Activated T-cell treated with anti-CD3 and anti-CD28 coated beads for 4 hours (primary cell): Measurements from ENCODE around the gene IMPDH1.

Source experiments
- DNase-seq: peaks from one replicate; pipeline ENCODE4 v3.0.0-alpha.2; 2020

The IMPDH1 gene

GRCh38 chr7:128359939-128360338 lies 49.8 kb downstream of the IMPDH1 start:
- no peak for DNase-seq

DNA sequence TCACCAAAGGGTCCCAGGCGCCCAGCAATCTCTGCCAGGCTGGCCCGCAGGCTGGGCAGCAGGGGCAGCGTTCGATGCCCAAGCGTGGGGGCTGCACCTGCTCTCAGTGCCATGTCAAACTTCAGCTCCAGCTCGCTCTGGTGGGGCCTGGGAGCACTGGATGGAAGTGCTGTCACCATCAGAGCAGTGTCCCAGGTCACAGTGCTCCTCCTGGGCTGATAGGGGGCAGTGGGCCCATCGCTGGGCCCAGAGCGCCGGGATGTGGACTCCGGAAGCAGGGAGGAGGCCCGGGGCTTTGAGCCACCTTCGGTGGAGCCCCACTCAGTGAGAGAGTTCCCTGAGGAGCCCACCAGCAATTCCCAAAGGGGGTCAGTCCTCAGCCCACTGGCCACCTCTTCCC lies 50.4 kb downstream of the IMPDH1 start:
- no peak for DNase-seq

DNA sequence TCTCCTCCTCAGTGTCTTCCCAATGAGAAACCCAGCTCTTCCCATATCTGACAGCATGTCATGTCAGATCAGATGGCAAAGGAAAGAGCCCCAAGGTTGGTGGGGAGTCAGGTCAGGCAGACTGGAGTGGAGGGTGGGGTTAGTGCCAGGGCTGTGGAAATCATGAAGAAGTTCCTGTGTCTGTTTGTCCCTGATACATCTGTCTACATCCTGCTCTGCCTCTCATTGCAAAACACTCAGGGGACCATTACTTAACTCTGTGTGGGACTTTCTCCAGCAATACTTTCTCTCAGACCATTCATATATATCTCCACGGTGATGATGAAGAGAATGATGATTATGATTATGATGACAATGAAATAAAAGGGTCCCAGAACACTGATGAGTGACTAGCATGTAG lies 51.5 kb downstream of the IMPDH1 start:
- DNase-seq, result no peak

DNA sequence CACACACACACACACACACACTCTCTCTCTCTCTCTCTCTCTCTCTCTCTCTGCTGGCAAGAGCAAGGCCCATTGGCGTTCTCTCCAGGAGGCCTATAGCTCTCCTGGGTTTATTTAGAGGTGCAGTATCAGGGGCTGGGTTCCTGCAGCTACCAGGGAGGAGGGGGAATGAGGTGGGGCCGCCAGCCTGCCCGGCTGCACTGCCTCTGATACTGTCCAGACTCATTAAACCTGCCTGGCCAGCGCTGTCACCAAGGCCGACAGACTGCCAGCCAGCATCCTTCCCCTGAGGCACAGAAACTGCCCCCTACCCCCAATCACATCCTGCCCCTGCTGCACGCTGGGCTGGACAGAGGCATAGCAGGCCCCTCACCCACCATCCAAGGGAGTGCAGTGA lies 52.6 kb downstream of the IMPDH1 start:
- DNase-seq, result no peak

GRCh38 chr7:128356546-128357216 lies 53.1 kb downstream of the IMPDH1 start:
- DNase-seq, result no peak

GRCh38 chr7:128353610-128354009 lies 56.2 kb downstream of the IMPDH1 start:
- DNase-seq, result no peak

DNA sequence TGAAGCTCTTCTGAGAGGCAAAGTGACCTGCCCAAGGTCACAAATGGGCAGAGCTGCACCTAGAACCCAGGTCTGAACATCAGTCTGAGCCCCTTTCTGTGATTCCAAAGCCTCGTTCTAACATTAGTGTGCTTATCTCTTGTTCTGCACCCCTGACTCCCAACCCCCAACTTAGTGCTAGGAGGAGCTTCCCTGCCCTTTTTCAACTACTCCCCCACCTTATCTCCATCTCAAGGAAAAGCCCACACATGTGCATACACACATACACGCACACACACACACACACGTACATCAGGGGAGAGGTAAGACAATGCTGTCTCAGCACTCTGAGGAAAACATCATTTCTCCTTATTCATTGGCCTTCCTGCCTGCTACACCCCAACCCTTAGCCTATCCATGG lies 56.6 kb downstream of the IMPDH1 start:
- no peak for DNase-seq

GRCh38 chr7:128352636-128353035 lies 57.1 kb downstream of the IMPDH1 start:
- DNase-seq, result no peak

- DNase-seq, result no peak
Observed at GRCh38 chr7:128352153-128352537, 57.6 kb downstream of the IMPDH1 start.

DNA sequence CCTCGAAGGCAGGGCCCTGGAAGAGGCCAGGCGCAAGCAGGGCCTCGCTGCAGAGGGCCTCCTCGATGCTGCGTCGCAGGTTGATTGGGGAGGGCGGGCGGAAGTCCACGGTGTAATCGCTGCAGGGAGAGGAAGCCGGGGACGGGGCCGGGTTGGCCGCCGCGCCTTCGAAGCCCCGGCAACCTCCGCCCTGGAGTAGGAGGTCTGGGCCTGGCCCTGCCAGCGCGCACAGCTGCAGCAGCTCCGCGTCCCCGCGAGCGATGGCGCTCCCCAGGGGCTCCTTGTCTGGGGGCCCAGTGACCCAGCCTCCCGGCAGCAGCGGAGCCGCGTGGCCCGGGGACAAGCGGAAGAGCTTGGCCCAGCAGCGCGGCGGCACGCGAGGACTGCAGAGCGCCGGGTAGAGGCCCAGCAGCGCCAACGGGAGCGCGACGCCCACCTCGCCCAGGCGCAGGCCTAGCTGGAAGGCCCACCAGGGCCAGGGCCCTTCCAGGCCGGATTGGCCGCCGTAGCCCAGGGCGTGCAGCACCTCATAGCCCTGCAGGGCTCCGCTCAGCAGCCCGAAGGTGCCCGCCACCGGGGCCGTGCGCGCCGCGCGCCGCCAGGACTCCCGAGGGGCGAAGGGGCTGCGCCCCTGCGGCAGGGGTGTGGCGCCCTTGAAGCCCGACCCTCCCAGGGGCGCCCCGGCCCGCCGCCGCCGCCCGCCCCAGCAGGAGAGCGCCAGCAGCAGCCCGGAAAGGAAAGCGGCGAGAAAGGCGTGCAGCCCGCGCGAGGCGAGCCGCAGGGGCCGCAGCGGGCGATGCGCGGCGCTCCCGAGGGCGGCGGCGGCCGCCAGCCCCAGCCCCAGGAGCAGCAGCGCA lies 58.3 kb downstream of the IMPDH1 start:
- DNase-seq, result no peak

- DNase-seq, result no peak
Observed at GRCh38 chr7:128350708-128351295, 59.0 kb downstream of the IMPDH1 start.

GRCh38 chr7:128349466-128349825 lies 60.3 kb downstream of the IMPDH1 start:
- DNase-seq, result no peak

DNA sequence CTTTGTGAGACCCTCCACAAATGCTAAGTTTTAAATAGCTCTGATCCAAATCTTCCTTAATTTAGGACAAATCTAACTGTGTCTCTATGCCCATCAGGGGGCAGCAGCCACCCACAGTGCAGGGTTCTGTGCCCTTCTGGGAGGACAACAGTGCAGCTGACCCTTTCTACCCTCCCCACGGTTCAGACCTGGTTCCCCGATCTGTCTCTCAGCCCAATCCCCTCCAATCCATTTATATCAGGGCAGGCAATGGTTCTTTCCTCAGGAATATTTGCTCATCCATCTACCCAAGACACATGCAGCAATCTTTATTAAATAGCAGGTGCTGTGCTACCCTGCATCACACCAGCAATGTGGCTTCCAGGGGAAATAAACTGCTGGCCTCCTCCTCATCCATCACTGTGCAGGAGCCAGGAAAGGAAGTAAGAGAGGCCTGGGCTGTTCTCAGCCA lies 62.1 kb downstream of the IMPDH1 start:
- peak; percentile 35 for DNase-seq

- DNase-seq, result no peak
Observed at GRCh38 chr7:128344431-128344774, 65.4 kb downstream of the IMPDH1 start.

GRCh38 chr7:128343554-128344430 lies 66.0 kb downstream of the IMPDH1 start, which contains the start of gene RBM28:
RBM28 (minus strand) TSS chr7:128343908; CDS start chr7:128343793, 115 bp downstream.
- DNase-seq, result peak; percentile 84
